Thoracic aorta (tissue), 2 donors: ENCODE measurements around the gene ADI1. TPM values are rescaled to one million over a fixed set of nuclear protein-coding genes. Genes with fewer than 3 reads are reported as not detected.

Experiments used
- ATAC-seq: fragments of 150-250 bp; one replicate; pipeline ENCODE4 v1.8.0; 2017; ENCODE audit warnings: low read depth; ENCODE audit not compliant: insufficient number of reproducible peaks, low FRiP score
- DNase-seq: peaks from one replicate; pipeline ENCODE4 v3.0.0-alpha.2; 2020; ENCODE audit warnings: low spot score
- H3K27ac ChIP-seq, 2 donors: fragments of 200-600 bp; sonication (generic); 1 replicate in 1 of 2; 2 replicates in 1 of 2; pipeline ENCODE4 v1.5.1; 2016; ENCODE audit warnings: mild to moderate bottlenecking in 2 of 2, moderate library complexity in 2 of 2
- H3K27me3 ChIP-seq: fragments of 200-600 bp; sonication (generic); replicated peaks from 2 replicates; pipeline ENCODE4 v1.6.0; 2016; ENCODE audit warnings: mild to moderate bottlenecking; ENCODE audit not compliant: insufficient read depth
- H3K36me3 ChIP-seq: fragments of 200-600 bp; sonication (generic); one replicate; pipeline ENCODE4 v1.5.1; 2016
- H3K4me1 ChIP-seq, 2 donors: fragments of 200-600 bp; sonication (generic); 1 replicate in 1 of 2; 2 replicates in 1 of 2; pipeline versions ENCODE4 v1.5.1 to v1.6.0; 2016; ENCODE audit warnings: low read depth in 2 of 2, mild to moderate bottlenecking in 1 of 2; ENCODE audit not compliant: control insufficient read depth in 1 of 2
- H3K4me3 ChIP-seq: fragments of 200-600 bp; sonication (generic); 2 replicates; pipeline ENCODE4 v1.5.1; 2016; ENCODE audit warnings: mild to moderate bottlenecking
- H3K9me3 ChIP-seq: fragments of 200-600 bp; sonication (generic); 2 replicates; pipeline ENCODE4 v1.5.1; 2016
- total RNA-seq, 2 donors: library from RNA; depleted of rRNA; stranded (reverse); fragments of >200 nt; gene quantifications; one replicate each; pipeline versions ENCODE4 v1.1.0 to v1.2.3, GENCODE V29; 2016
- TF ChIP-seq, protein P1 (sequence below): fragments of 200-600 bp; sonication (generic); IDR thresholded peaks from one replicate; pipeline ENCODE4 v1.5.1; 2019; ENCODE audit warnings: antibody characterized with exemption

Gene ADI1
- total RNA-seq, 2 donors from 2014 or later = 120 to 126 TPM

DNA sequence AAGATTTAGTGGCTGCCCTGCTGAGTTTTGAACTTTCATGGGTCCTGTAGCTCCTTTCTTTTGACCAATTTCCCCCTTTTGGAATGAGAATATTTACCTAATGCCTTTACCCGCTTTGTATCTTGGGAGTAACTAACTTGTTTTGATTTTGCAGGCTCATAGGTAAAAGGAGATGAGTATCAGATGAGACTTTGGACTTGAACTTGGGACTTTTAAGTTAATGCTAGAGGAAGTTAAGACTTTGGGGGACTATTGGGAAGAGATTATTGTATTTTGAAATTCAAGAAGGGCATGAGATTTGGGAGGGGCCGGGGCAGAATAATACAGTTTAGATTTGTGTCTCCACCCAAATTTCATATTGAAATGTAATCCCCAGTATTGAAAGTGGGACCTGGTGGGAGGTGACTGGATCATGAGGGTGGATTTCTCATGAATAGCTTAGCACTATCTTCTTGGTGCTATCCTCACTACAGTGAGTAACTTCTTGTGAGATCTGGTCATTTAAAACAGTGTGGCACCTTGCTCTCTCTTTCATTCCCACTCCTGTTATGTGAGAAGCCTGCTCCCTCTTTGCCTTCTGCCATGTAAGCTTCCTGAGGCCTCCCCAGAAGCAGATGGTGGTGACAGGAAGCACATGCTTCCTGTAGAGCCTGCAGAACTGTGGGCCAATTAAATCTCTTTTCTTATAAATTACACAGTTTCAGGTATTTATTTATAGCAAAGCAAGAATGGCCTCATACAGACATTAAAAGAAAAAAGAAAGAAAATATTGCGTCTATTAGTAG lies 6.1 kb downstream of the ADI1 start:
- ATAC-seq (no peak), DNase-seq (no peak)
- Histone ChIP-seq H3K27me3 (no peaks in the 10 kb centered on the region), H3K9me3 (no peaks in the 10 kb centered on the region), H3K4me1 (peaks cover 9% of the 10 kb centered on the region in 2 donors), H3K4me3 (no peak overlapping the region), H3K36me3 (peaks cover 38% of the 10 kb centered on the region), H3K27ac (no peak overlapping the region)
- TF ChIP-seq, protein P1, sequence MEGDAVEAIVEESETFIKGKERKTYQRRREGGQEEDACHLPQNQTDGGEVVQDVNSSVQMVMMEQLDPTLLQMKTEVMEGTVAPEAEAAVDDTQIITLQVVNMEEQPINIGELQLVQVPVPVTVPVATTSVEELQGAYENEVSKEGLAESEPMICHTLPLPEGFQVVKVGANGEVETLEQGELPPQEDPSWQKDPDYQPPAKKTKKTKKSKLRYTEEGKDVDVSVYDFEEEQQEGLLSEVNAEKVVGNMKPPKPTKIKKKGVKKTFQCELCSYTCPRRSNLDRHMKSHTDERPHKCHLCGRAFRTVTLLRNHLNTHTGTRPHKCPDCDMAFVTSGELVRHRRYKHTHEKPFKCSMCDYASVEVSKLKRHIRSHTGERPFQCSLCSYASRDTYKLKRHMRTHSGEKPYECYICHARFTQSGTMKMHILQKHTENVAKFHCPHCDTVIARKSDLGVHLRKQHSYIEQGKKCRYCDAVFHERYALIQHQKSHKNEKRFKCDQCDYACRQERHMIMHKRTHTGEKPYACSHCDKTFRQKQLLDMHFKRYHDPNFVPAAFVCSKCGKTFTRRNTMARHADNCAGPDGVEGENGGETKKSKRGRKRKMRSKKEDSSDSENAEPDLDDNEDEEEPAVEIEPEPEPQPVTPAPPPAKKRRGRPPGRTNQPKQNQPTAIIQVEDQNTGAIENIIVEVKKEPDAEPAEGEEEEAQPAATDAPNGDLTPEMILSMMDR = no peak

DNA sequence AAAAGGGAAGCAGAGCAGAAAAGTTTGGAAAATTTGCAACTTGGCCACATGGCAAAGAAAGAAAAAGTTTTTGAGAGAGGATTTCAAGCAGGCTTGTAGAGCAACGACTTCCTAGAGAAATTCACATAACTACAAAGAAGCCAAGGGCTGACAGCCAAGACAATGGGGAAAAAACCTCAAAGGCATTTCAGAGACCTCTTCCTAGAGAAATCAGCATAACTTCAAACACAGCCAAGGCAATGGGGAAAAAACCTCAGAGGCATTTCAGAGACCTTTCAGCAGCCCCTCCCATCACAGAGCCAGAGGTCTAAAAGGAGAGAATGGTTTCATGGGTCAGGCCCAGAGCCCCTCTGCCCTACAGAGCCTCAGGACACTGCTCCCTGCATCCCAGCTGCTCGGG lies 7.2 kb downstream of the ADI1 start:
- no peak overlapping the region for H3K4me3 ChIP-seq
- no peaks in the 10 kb centered on the region for H3K9me3 ChIP-seq
- H3K27ac ChIP-seq = no peak overlapping the region
- H3K27me3 ChIP-seq = no peaks in the 10 kb centered on the region
- no peaks in the 10 kb centered on the region for H3K4me1 ChIP-seq
- ATAC-seq = no peak
- no peak for DNase-seq
- TF ChIP-seq, protein P1 = no peak
- H3K36me3 ChIP-seq = peaks cover 39% of the 10 kb centered on the region

DNA sequence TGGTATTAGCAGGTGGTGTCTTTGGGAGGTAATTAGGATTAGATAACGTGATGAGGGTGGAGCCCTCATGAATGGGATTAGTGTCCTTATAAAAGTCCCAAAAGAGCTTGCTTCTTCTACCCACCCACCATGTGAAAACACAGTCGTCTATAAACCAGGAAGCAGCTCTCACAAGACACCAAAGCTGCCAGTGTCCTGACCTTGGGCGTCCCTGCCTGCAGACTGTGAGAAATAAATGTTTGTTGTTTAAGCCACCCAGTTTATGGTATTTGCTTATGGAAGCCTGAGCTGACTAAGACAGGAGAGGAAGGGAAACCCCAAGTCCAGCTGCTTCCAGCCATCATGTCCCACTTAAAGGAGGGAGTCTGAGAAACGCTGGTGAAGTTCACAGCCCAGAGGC lies 13.6 kb downstream of the ADI1 start:
- no peak for ATAC-seq
- Histone ChIP-seq H3K4me3 (no peak overlapping the region), H3K27me3 (no peaks in the 10 kb centered on the region), H3K9me3 (no peaks in the 10 kb centered on the region), H3K27ac (no peak overlapping the region), H3K36me3 (peaks cover 20% of the 10 kb centered on the region), H3K4me1 (no peaks in the 10 kb centered on the region)
- no peak for DNase-seq
- TF ChIP-seq, protein P1 = no peak

DNA sequence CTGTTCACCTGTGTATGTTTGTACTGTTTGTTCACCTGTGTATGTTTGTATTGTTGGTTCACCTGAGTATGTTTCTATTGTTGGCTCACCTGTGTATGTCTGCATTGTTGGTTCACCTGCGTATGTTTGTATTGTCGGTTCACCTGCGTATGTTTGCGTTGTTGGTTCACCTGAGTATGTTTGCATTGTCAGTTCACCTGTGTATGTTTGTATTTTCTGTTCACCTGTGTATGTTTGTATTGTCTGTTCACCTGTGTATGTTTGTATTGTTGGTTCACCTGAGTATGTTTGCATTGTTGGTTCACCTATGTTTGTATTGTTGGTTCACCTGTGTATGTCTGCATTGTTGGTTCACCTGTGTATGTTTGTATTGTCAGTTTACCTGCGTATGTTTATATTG lies 14.6 kb downstream of the ADI1 start:
- no peaks in the 10 kb centered on the region for H3K4me1 ChIP-seq
- no peaks in the 10 kb centered on the region for H3K9me3 ChIP-seq
- H3K36me3 ChIP-seq = peaks cover 27% of the 10 kb centered on the region
- no peaks in the 10 kb centered on the region for H3K27me3 ChIP-seq
- H3K4me3 ChIP-seq = no peak overlapping the region
- H3K27ac ChIP-seq = no peak overlapping the region
- no peak for DNase-seq
- no peak for ATAC-seq
- TF ChIP-seq, protein P1 = no peak

DNA sequence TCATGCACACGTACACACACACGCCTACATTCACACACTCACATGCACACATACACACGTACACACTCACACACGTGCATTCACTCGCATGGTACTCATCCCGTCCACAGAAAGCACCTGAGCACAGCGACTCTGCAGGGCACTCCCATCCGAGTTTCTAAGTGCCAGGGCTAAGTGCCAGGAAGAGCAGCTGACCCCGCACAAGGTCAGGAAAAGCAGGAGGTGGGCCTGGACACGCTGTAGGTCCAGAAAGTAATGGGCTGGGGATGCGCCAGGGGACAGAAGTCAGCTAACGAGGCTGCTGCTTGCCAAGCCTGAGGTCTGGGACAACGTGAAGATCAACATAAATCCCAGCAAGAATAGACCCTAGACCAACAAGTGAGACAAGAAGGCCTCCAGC lies 15.8 kb downstream of the ADI1 start:
- ATAC-seq = no peak
- DNase-seq = no peak
- Histone ChIP-seq H3K27ac (no peak overlapping the region), H3K36me3 (peaks cover 40% of the 10 kb centered on the region), H3K9me3 (no peaks in the 10 kb centered on the region), H3K4me3 (no peak overlapping the region), H3K4me1 (no peaks in the 10 kb centered on the region), H3K27me3 (no peaks in the 10 kb centered on the region)
- TF ChIP-seq, protein P1 = no peak
